PC-3 (cell line): ENCODE results near the gene FAM216B.

Source experiments
- CTCF ChIP-seq: fragments of 300-600 bp; sonication (generic); conservative IDR thresholded peaks from 2 replicates; pipeline ENCODE4 v1.5.1; 2017; ENCODE audit warnings: antibody characterized with exemption, low read depth, mild to moderate bottlenecking, low read length
- EZH2 ChIP-seq: fragments of 300-600 bp; sonication (generic); IDR thresholded peaks from one replicate; pipeline ENCODE4 v1.6.1; 2017; ENCODE audit warnings: antibody characterized with exemption, mild to moderate bottlenecking, low read length; ENCODE audit not compliant: unreplicated experiment
- EZH2phosphoT487 ChIP-seq: fragments of 300-600 bp; sonication (generic); IDR thresholded peaks from 2 replicates; pipeline ENCODE4 v1.6.1; 2018; ENCODE audit warnings: mild to moderate bottlenecking, antibody characterized with exemption, low read length, borderline replicate concordance

- no peak for TF ChIP-seq CTCF
- no peak for TF ChIP-seq EZH2
- no peak for TF ChIP-seq EZH2phosphoT487
Measured at GRCh38 chr13:42751693-42752092, 29.7 kb upstream of the FAM216B start.
